HG03159 (cell line): ENCODE data around the gene GET4.
"Not testable (repeated sequence)": the region's sequence is repeated elsewhere in the genome, so short reads cannot be mapped to it uniquely, and the experiment has no call there.

ENCODE experiments used
- ATAC-seq: cut with Tn5 transposase; IDR thresholded peaks from one replicate; pipeline ENCODE4 v1.9.1; 2021; ENCODE audit warnings: mild to moderate bottlenecking, moderate library complexity; ENCODE audit not compliant: unreplicated experiment

Gene GET4

DNA sequence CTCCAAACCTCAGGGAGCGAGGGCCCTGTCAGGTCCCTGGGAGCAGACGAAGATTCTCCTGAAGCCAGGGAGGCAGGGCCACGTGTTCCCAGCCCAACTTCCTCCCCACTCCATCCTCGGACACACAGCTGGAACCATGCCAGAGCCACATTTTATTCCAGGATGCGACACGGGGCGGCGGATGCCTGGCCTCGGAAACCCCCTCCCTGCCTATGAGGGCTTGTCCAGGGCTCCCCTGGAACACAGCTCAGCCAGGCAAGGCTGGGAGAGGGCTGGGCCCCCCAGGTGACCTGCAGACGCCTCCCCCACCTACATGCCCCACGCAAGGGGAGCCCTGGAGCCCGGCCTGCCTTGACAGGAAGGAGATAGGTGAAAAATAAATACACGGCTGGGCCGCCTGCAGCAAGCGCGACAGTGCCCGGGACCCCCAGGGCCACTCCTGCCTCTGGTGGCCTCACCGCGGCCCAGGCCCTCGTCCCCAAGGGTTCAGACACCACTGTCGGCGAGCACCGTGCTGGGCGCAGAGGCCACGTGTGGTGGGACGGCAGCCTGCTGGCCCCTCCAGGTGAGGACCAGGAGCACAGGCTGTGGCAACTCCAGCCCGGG lies 21.5 kb downstream of the GET4 start:
- ATAC-seq: no peak

DNA sequence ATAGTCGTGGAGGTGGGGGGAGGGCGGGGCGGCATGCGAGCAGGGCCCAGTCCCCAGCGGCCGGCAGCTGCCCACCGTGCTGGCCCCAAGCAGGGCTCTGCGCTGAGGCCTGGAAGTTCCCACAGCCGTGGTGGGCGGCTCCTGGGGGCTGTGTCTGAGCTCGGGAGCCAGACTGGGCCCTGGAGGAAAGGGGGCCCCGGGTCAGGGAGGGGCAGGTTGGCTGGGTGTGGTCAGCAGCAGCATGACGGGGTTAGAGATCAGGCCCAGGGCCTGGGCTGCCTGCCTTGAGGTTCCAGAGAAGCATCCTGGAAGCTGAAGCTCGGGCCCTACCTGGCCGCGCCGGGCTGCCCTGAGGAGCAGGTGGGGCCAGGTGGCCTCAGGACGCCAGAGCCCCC lies 22.1 kb downstream of the GET4 start:
- ATAC-seq: no peak

- no peak for ATAC-seq
These were observed 22.7 kb downstream of the GET4 start for GRCh38 chr7:898855-899681.

DNA sequence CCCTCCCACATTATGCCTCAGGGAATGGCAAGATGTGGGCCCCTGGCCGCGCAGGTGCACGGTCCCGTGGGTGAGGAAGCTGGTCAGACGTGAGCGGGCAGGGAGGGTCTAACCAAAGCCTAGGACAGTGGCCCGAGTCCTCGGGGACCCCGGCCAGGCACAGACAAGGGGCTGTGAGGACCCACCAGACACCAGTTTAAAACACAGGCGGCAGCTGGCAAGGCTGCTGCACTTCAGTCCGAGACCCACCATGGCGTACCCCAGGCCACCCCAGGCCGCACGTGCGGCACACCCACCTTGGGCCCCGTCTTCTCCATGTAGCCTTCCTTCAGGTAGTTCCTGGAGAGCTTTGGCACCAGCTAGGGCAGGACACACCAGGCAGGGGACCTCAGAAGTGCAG lies 23.5 kb downstream of the GET4 start:
- ATAC-seq: no peak

DNA sequence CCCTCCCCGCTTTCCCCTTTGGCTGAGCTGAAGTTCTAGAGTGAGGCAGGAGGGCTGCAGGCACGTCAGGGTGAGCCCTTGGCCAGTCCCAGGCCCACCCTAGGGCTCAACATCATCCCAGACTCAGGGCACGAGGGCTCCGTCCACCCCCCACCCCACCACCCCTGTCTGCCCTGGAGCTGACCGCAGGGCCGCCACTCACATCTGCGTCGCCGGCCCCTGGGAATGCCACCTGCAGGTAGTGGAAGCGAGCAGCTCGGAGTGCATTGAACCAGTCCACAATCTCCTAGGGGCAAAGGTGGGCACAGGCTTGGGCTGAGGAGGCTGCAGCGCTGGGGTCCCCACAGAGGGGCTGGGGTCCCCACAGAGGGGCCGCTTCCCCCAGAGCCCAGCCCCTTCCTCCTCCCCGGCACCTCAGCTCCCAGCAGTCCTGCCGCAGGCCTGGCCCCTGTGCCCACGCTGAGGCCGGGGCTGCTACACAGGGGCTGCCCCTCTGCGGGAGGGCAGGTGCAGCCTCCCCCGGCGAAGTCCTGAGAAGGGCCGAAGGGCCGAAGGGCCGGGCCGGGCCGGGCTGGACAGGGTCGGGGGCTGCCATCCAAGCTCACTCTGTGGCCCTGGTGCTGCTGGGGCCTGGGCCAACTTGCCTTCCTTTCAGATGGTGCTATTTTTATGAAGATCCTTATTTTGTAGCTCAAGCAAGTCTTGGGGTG lies 24.1 kb downstream of the GET4 start:
- ATAC-seq: no peak

- ATAC-seq: no peak
These were observed 24.7 kb downstream of the GET4 start for GRCh38 chr7:901041-901387.

DNA sequence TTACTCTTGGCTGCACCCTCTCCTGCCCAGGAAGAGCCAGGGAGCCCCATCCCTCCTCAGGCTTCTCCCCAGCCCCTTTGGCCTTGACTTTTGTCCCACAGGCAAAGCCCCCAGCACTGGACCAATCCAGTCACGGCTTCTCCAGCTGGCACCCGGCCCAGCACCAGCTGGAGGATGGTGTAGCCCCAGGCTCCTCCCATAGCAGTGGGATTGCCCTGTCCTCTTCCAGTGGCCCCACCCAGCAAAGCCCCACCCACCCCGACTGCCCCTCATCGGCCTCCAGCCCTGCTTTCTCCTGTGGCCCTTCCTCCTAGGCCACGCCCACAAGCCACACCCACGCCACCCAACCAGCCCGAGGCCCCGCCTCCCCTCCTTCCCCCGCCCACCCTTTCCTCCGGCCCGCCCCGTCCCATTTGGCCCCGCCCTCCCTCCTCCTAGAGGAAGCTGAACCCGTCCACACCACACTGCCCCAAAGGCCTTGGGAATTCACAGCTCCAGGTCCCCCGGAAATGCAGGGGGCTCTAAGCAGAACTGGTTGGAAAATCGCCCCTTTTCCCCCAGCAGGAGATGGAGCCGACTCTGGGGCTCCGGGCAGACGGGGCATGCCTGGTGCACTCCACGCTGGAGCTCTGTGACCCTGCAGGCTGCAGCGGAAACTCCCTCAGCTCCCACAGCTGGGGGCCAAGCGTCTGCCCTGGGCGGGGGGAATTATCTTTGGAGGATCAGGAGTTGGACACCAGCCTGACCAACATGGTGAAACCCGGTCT lies 25.2 kb downstream of the GET4 start:
- no peak for ATAC-seq

DNA sequence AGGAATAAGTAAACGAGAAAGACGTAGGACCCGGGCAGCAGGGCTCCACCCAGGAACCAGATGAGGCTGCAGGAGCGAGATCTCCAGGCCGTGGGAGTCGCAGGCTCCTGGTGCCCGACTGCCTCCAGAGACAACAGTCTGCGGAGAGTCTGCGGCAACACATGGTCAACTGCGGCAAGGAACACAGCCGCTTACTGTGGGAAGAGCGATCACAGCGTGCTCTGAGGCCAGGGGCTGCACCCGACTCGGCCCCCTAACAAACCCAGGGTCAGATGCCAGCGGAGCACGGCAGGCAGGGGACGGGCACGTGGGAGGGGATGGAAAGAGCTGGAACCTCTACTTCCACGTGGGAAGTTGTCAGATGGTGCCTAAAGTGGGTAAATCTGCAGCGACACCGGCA lies 26.6 kb downstream of the GET4 start:
- ATAC-seq: no peak

GRCh38 chr7:903921-904755 lies 27.8 kb downstream of the GET4 start:
- ATAC-seq: no peak

- no peak for ATAC-seq
These were observed 28.5 kb downstream of the GET4 start for GRCh38 chr7:904847-905246.

GRCh38 chr7:906776-907157 lies 30.4 kb downstream of the GET4 start:
- no peak for ATAC-seq

GRCh38 chr7:907158-907980 lies 31.0 kb downstream of the GET4 start:
- ATAC-seq: no peak

DNA sequence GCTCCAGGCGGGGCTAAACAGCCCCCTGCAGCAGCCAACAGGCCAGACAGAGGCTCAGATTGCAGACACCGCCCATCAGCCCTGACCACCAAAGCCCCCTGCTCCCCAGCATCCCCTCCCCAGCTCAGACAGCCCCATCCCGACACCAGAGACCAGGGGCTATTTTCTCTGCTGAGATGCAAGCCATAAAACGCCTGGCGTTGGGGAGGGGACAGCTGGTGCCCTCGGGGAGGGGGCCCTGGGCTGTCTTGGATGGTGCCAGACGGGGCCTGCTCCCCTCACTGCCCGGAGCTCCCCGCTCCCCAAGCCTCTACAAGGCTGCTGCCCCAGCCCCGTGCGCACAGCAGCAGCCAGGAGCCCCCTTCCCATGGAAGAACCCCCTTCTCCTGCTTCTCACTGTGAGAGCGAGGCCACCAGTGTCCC lies 31.8 kb downstream of the GET4 start:
- ATAC-seq: no peak

- ATAC-seq: not testable (repeated sequence)
These were observed 32.4 kb downstream of the GET4 start for GRCh38 chr7:908591-909357.

DNA sequence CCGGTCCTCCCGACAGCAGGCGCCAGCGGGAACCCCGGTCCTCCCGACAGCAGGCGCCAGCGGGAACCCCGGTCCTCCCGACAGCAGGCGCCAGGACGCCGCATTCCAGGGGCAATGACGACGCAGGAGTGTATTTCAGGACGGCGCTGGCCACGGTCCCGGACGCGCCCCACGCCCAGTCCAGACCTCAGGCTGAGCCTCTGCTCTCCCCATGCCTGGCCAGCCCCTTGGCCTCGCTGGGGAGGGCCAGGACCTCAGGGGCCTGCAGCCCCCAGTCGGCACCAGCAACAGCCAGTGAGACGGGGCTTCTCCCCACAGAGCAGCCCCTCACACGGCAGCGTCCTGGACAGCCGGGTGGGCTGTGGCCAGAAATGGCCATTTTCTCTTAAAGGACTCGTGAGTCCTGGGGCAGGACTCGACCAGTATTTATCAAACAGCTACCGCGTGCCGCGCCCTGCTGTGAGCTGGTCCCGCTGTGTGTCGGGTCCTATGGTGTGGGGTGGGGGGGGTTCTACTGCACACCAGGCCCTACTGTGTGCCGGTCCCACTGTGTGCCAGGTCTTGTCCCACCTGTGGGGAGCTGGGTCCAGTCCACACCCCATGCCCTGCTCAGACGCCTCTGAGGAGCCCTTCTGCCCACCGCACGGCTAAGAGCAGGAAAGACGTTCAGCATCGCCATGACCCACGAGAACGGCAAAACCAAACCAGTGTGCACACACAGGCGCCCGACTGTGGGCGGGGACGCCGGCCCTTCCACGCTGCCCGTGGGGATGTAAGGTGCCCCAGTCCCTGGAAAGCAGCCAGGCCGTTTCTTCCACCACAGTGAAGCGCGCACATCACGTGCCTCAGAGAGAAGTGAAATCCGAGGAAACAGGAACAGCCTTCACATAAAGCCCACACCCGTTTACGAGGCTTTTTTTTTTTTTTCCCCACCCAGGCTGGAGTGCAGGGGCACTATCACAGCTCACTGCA lies 33.3 kb downstream of the GET4 start:
- ATAC-seq: no peak

DNA sequence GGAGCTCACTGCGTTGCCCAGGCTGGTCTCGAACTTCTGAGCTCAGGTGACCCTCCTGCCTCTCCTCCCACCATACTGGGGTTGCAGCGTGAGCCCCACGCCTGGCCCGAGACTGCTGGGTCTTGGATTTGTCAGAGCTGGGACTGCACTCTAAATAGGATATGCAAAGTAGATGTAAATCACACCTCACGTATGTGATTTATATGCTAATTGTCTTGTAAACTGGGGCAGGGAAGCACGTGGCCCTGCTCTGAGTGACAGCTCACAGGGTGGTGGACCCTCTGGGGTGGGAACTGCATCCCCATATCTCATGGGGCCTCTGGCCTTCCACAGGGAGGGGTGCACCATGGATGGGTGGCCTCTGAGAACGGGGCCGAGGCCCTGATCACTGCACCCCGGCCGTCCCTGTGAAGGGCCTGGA lies 34.1 kb downstream of the GET4 start:
- ATAC-seq: no peak

DNA sequence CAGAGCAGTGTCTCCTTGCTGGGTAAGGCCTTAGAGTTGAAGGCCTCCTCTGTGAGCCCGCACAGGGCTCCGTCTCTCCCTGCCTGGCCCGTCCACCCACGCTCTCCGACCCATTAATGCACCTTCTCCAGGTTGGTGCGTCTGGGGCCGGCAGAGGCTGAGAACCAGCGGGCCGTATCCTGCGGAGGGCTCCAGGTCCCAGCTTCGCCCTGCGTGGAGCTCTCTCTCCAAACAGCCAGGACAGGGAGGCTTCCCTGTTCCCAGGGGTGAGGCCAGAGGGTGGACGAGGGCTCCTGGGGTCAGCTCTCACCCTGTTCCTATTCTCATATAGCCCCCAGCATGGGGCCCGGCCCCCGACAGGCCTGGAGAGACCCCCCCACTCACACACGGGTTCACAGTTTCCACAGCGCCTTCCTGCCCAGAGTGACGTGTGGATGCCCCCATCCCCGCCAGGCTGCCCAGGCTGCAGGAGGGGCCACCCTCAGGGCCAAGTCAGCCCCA lies 34.6 kb downstream of the GET4 start:
- no peak for ATAC-seq
